Neural progenitor cell (in vitro differentiated cells): Measurements from ENCODE around the gene IL17F.

Source experiments
- EZH2 ChIP-seq: fragments of 200-600 bp; sonication (generic); IDR thresholded peaks from 2 replicates; pipeline ENCODE4 v1.6.1; 2017; ENCODE audit warnings: antibody characterized with exemption, mild to moderate bottlenecking, moderate library complexity
- EZH2phosphoT487 ChIP-seq: fragments of 200-600 bp; sonication (generic); IDR thresholded peaks from 2 replicates; pipeline ENCODE4 v1.6.1; 2017; ENCODE audit warnings: antibody characterized with exemption
- TF ChIP-seq, protein P1 (sequence below): fragments of 200-600 bp; sonication (generic); IDR thresholded peaks from 2 replicates; pipeline ENCODE4 v1.5.1; 2017; ENCODE audit warnings: antibody characterized with exemption, mild to moderate bottlenecking

DNA sequence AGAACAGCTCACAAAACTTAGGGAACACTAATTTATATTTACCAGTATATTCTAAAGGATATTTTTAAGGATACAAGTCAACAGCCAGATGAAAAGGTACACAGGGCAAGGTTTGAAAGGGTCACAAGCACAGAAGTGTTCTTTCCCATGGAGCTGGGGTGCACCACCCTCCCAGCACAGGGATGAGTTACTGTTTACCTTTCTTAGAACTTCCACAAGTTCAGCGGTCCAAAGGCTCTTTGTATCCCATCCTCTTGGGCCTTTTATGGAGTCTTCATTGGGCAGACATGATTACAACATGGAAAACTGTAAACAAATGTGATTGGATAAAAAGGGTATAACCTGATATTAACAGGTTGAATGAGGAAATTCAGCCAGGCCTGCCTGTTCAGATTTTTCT is 1.1 kb upstream of the IL17F start:
- TF ChIP-seq EZH2 = no peak
- TF ChIP-seq EZH2phosphoT487 = no peak
- TF ChIP-seq, protein P1, sequence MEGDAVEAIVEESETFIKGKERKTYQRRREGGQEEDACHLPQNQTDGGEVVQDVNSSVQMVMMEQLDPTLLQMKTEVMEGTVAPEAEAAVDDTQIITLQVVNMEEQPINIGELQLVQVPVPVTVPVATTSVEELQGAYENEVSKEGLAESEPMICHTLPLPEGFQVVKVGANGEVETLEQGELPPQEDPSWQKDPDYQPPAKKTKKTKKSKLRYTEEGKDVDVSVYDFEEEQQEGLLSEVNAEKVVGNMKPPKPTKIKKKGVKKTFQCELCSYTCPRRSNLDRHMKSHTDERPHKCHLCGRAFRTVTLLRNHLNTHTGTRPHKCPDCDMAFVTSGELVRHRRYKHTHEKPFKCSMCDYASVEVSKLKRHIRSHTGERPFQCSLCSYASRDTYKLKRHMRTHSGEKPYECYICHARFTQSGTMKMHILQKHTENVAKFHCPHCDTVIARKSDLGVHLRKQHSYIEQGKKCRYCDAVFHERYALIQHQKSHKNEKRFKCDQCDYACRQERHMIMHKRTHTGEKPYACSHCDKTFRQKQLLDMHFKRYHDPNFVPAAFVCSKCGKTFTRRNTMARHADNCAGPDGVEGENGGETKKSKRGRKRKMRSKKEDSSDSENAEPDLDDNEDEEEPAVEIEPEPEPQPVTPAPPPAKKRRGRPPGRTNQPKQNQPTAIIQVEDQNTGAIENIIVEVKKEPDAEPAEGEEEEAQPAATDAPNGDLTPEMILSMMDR = no peak
